H9 (cell line): ENCODE data around the gene NUP210. TPM values are rescaled to one million over a fixed set of nuclear protein-coding genes. Genes with fewer than 3 reads are reported as not detected.

Experiments used
- DNase-seq: peaks from one replicate; pipeline ENCODE4 v3.0.0-alpha.2; 2017
- H2AFZ ChIP-seq: one replicate; pipeline ENCODE4 v1.6.1; 2013; ENCODE audit warnings: mild to moderate bottlenecking, low read length, control low read depth, moderate library complexity
- H2AK5ac ChIP-seq: 2 replicates; pipeline ENCODE4 v1.6.1; 2013; ENCODE audit warnings: low read length, control low read depth, mixed read lengths; ENCODE audit not compliant: insufficient read length
- H2BK120ac ChIP-seq: one replicate; pipeline ENCODE4 v1.6.1; 2013; ENCODE audit warnings: low read depth, mild to moderate bottlenecking, low read length, control low read depth, inconsistent platforms; ENCODE audit not compliant: poor library complexity, severe bottlenecking
- H2BK12ac ChIP-seq: 2 replicates; pipeline ENCODE4 v1.6.1; 2013; ENCODE audit warnings: low read length, control low read depth, mixed read lengths, low read depth; ENCODE audit not compliant: insufficient read length
- H2BK15ac ChIP-seq: 2 replicates; pipeline ENCODE4 v1.6.1; 2013; ENCODE audit warnings: low read depth, low read length, control low read depth
- H2BK20ac ChIP-seq: one replicate; pipeline ENCODE4 v1.6.1; 2013; ENCODE audit warnings: low read depth, mild to moderate bottlenecking, low read length, control low read depth, inconsistent platforms; ENCODE audit not compliant: poor library complexity, severe bottlenecking
- H2BK5ac ChIP-seq: 2 replicates; pipeline ENCODE4 v1.6.1; 2013; ENCODE audit warnings: low read length, control low read depth, mixed read lengths; ENCODE audit not compliant: insufficient read length
- H3K14ac ChIP-seq: 2 replicates; pipeline ENCODE4 v1.6.1; 2013; ENCODE audit warnings: low read length, control low read depth; ENCODE audit not compliant: insufficient read depth
- H3K18ac ChIP-seq: 2 replicates; pipeline ENCODE4 v1.6.1; 2013; ENCODE audit warnings: low read depth, mild to moderate bottlenecking, mixed read lengths, low read length, control low read depth; ENCODE audit not compliant: insufficient read length
- H3K23ac ChIP-seq: 2 replicates; pipeline ENCODE4 v1.6.1; 2013; ENCODE audit warnings: low read length, control low read depth, mixed read lengths, low read depth; ENCODE audit not compliant: insufficient read length
- H3K23me2 ChIP-seq: 2 replicates; pipeline ENCODE4 v1.6.1; 2013; ENCODE audit warnings: low read depth, mild to moderate bottlenecking, mixed read lengths, low read length, control low read depth; ENCODE audit not compliant: insufficient read length, poor library complexity, severe bottlenecking
- H3K27ac ChIP-seq: 2 replicates; pipeline ENCODE4 v1.5.1; 2013; ENCODE audit warnings: low read length, control low read depth, mixed read lengths, low read depth; ENCODE audit not compliant: insufficient read length
- H3K27me3 ChIP-seq: 2 replicates; pipeline ENCODE4 v1.6.1; 2013; ENCODE audit warnings: low read length, control low read depth, inconsistent platforms; ENCODE audit not compliant: insufficient read depth
- H3K4ac ChIP-seq: 2 replicates; pipeline ENCODE4 v1.6.1; 2013; ENCODE audit warnings: low read depth, mild to moderate bottlenecking, control low read depth, inconsistent platforms, low read length, moderate library complexity
- H3K4me1 ChIP-seq: 2 replicates; pipeline ENCODE4 v1.6.1; 2013; ENCODE audit warnings: low read length, control low read depth, inconsistent platforms; ENCODE audit not compliant: insufficient read depth
- H3K4me2 ChIP-seq: 2 replicates; pipeline ENCODE4 v1.6.1; 2013; ENCODE audit warnings: low read length, control low read depth, mixed read lengths; ENCODE audit not compliant: insufficient read length, insufficient read depth
- H3K56ac ChIP-seq: 2 replicates; pipeline ENCODE4 v1.6.1; 2013; ENCODE audit warnings: low read depth, mild to moderate bottlenecking, mixed read lengths, low read length, control low read depth; ENCODE audit not compliant: insufficient read length
- H3K79me1 ChIP-seq: 2 replicates; pipeline ENCODE4 v1.6.1; 2013; ENCODE audit warnings: low read depth, mild to moderate bottlenecking, moderate library complexity, low read length, control low read depth, inconsistent platforms; ENCODE audit not compliant: insufficient read depth, poor library complexity, severe bottlenecking
- H3K79me2 ChIP-seq: 2 replicates; pipeline ENCODE4 v1.6.1; 2013; ENCODE audit warnings: low read length, control low read depth, inconsistent platforms; ENCODE audit not compliant: insufficient read depth
- H3K9ac ChIP-seq: 2 replicates; pipeline ENCODE4 v1.6.1; 2013; ENCODE audit warnings: low read length, control low read depth, mixed read lengths; ENCODE audit not compliant: insufficient read length; ENCODE audit errors: extremely low read depth
- H3K9me3 ChIP-seq: one replicate; pipeline ENCODE4 v1.6.1; 2013; ENCODE audit warnings: low read depth, low read length, inconsistent platforms; ENCODE audit not compliant: control insufficient read depth
- H3T11ph ChIP-seq: one replicate; pipeline ENCODE4 v1.6.1; 2013; ENCODE audit warnings: mild to moderate bottlenecking, low read length, control low read depth, inconsistent platforms
- H4K20me1 ChIP-seq: one replicate; pipeline ENCODE4 v1.6.1; 2013; ENCODE audit not compliant: control insufficient read depth, insufficient read length, insufficient read depth
- H4K5ac ChIP-seq: 2 replicates; pipeline ENCODE4 v1.6.1; 2013; ENCODE audit warnings: low read depth, mild to moderate bottlenecking, mixed read lengths, low read length, control low read depth; ENCODE audit not compliant: insufficient read length
- H4K8ac ChIP-seq: replicated peaks from 2 replicates; pipeline ENCODE4 v1.6.1; 2013; ENCODE audit warnings: low read length, control low read depth, mixed read lengths, low read depth; ENCODE audit not compliant: insufficient read length
- H4K91ac ChIP-seq: 2 replicates; pipeline ENCODE4 v1.6.1; 2013; ENCODE audit warnings: low read depth, mild to moderate bottlenecking, moderate library complexity, mixed read lengths, low read length, control low read depth; ENCODE audit not compliant: insufficient read length
- H3K27ac Mint-ChIP-seq, 3 experiments: 2 replicates in 2 of 3; 3 replicates in 1 of 3; pipeline ENCODE4 v1.8.0; 2020 to 2021; ENCODE audit warnings: mixed read lengths in 3 of 3, mild to moderate bottlenecking in 1 of 3, moderate library complexity in 1 of 3
- H3K27me3 Mint-ChIP-seq: 2 replicates; pipeline ENCODE4 v1.8.0; 2021; ENCODE audit warnings: low read depth, mild to moderate bottlenecking, moderate library complexity, mixed read lengths
- H3K36me3 Mint-ChIP-seq, 3 experiments: 2 replicates in 2 of 3; 3 replicates in 1 of 3; pipeline ENCODE4 v1.8.0; 2020 to 2021; ENCODE audit warnings: low read depth in 3 of 3, mixed read lengths in 3 of 3; ENCODE audit not compliant: insufficient read depth in 1 of 3
- H3K4me1 Mint-ChIP-seq, 2 experiments: 2 replicates each; pipeline ENCODE4 v1.8.0; 2020; ENCODE audit warnings: mixed read lengths in 2 of 2
- H3K4me3 Mint-ChIP-seq, 2 experiments: 2 replicates in 1 of 2; 3 replicates in 1 of 2; pipeline ENCODE4 v1.8.0; 2020 to 2021; ENCODE audit warnings: mild to moderate bottlenecking in 2 of 2, mixed read lengths in 2 of 2, moderate library complexity in 1 of 2
- H3K9me3 Mint-ChIP-seq, 2 experiments: 2 replicates in 1 of 2; 3 replicates in 1 of 2; pipeline ENCODE4 v1.8.0; 2020; ENCODE audit warnings: mild to moderate bottlenecking in 2 of 2, mixed read lengths in 2 of 2, moderate library complexity in 1 of 2
- CTCF ChIP-seq: fragments of 200-600 bp; sonication (generic); conservative IDR thresholded peaks from 3 replicates; pipeline ENCODE4 v1.8.0; 2021; ENCODE audit warnings: antibody characterized with exemption, mild to moderate bottlenecking
- WGBS: extraction: QIAGEN DNeasy Blood & Tissue Kit; methylation state at CpG from one replicate; pipeline ENCODE4 v1.1.7; 2013; ENCODE audit warnings: missing lambda C conversion rate, low lambda C conversion rate, mixed read lengths; ENCODE audit not compliant: insufficient read length; ENCODE audit errors: extremely low coverage; 5-methylcytosine and 5-hydroxymethylcytosine counted together
- total RNA-seq: library from RNA; stranded (reverse); gene quantifications from 2 replicates; pipeline ENCODE4 v1.2.1, GENCODE V29; 2021

Gene NUP210
- total RNA-seq, 1 experiment from 2014 or later = 48.8 TPM

DNA sequence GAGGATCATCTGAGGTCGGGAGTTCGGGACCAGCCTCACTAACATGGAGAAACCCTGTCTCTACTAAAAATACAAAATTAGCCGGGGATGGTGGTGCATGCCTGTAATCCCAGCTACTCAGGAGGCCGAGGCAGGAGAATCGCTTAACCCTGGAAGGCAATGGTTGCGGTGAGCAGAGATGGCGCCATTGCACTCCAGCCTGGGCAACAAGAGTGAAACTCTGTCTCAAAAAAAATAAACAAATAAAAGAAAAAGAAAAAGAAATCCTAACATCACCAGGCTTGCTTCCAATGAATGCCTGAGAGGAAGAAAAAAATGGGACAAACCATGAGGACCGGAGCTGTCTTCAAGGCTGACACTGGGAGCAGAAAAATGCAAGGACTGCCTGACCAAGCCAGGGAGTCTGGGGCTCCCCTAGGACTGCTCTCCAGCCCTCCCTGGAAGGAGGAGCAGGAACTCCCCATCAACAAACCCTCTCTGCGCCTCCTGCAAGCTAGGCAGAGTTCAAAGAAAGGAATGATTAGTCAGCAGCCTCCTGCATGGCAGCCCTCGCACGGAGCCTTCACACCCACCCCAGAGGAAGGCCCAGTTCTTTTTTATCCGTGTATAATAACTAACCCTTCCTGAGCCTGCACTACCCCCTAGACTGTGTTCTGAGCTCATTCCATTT is 55.4 kb downstream of the NUP210 start:
- Histone ChIP-seq H3K18ac (peak overlapping the region; percentile 39), H3K4me2 (peak overlapping the region; percentile 2), H4K5ac (no peak overlapping the region), H3K79me2 (no peaks in the 10 kb centered on the region), H2AFZ (no peak overlapping the region), H2BK15ac (no peak overlapping the region), H4K91ac (no peak overlapping the region), H3K27ac (no peak overlapping the region), H4K20me1 (peaks cover 2% of the 10 kb centered on the region), H3K14ac (no peak overlapping the region; the same call in 1 of the 2 replicates), H3K56ac (no peak overlapping the region), H3T11ph (no peak overlapping the region), H3K27me3 (no peaks in the 10 kb centered on the region), H3K4ac (no peak overlapping the region), H3K9me3 (no peaks in the 10 kb centered on the region), H3K4me1 (peaks cover 6% of the 10 kb centered on the region; the same call in 1 of the 2 replicates), H3K9ac (no peak overlapping the region), H3K23me2 (no peaks in the 10 kb centered on the region), H4K8ac (no peak overlapping the region), H2BK20ac (no peak overlapping the region), H3K79me1 (no peaks in the 10 kb centered on the region), H2BK5ac (no peak overlapping the region), H2AK5ac (no peak overlapping the region), H3K23ac (no peak overlapping the region), H2BK120ac (no peak overlapping the region), H2BK12ac (no peak overlapping the region)
- DNase-seq = no peak
- Mint-ChIP-seq H3K4me3 (no peak overlapping the region; a peak in 1 of 5 replicates), H3K36me3 (peaks cover 33 to 55% (median 51%) of the 10 kb centered on the region in 3 experiments), H3K27ac (peak overlapping the region in 2 of 3 experiments; percentile 77 to 97; a peak in 3 of 7 replicates), H3K4me1 (peaks cover 15 to 21% of the 10 kb centered on the region in 2 experiments), H3K9me3 (no peaks in the 10 kb centered on the region), H3K27me3 (no peaks in the 10 kb centered on the region)
- no CpG with 5 or more reads among the region's 12 CpGs for WGBS
- peak; percentile 45 for TF ChIP-seq CTCF
